Right lobe of liver (tissue), 6 donors: ENCODE data around the gene IQCN. TPM values are rescaled to one million over a fixed set of nuclear protein-coding genes. Genes with fewer than 3 reads are reported as not detected.

Experiments used
- ATAC-seq, 4 donors: fragments of 200-7000 bp; cut with Tn5 transposase; one replicate each; pipeline ENCODE4 v1.9.1; 2020; ENCODE audit warnings: mild to moderate bottlenecking in 4 of 4, moderate library complexity in 4 of 4
- DNase-seq, 3 donors: peaks; one replicate each; pipeline ENCODE4 v3.0.0-alpha.2; 2020
- H3K27ac ChIP-seq, 3 donors: fragments of 200-600 bp; one replicate each; pipeline ENCODE4 v1.8.0; 2022
- H3K27me3 ChIP-seq, 2 donors: fragments of 200-600 bp; one replicate each; pipeline ENCODE4 v1.8.0; 2022
- H3K36me3 ChIP-seq, 4 donors: fragments of 200-600 bp; sonication (generic) in 1 of 4; one replicate each; pipeline versions ENCODE4 v1.5.1 to v1.8.0; 2017 to 2022; ENCODE audit warnings: control low read depth in 1 of 4
- H3K4me1 ChIP-seq, 4 donors: fragments of 200-600 bp; sonication (generic) in 1 of 4; one replicate each; pipeline versions ENCODE4 v1.5.1 to v1.8.0; 2017 to 2022; ENCODE audit warnings: control low read depth in 1 of 4
- H3K4me3 ChIP-seq, 3 donors: fragments of 200-600 bp; one replicate each; pipeline ENCODE4 v1.8.0; 2022
- H3K9me3 ChIP-seq, 4 donors: fragments of 200-600 bp; sonication (generic) in 1 of 4; one replicate each; pipeline versions ENCODE4 v1.5.1 to v1.8.0; 2017 to 2022; ENCODE audit warnings: control low read depth in 1 of 4
- CTCF ChIP-seq, 4 donors: fragments of 200-600 bp in 3 of 4; fragments of 450-650 bp in 1 of 4; IDR thresholded peaks; one replicate each; pipeline versions ENCODE4 v1.5.1 to v1.8.0; 2016 to 2022; ENCODE audit warnings: antibody characterized with exemption in 4 of 4, mild to moderate bottlenecking in 2 of 4
- POLR2A ChIP-seq: fragments of 450-650 bp; IDR thresholded peaks from one replicate; pipeline ENCODE4 v1.6.1; 2017; ENCODE audit warnings: antibody characterized with exemption, mild to moderate bottlenecking
- WGBS: methylation state at CpG from one replicate; pipeline ENCODE4 v1.1.6; 2018; ENCODE audit warnings: low coverage, low lambda C conversion rate; ENCODE audit not compliant: insufficient coverage; ENCODE audit errors: missing lambda C conversion rate; 5-methylcytosine and 5-hydroxymethylcytosine counted together
- intact Hi-C, 2 donors: fragments of 100-400 bp; cut with DNase I; formaldehyde crosslinking; loops; one replicate each; pipeline versions ENCODE4 v1.11.2 to v1.14.1; 2022
- total RNA-seq, 6 experiments: library from RNA; depleted of rRNA in 2 of 6; stranded (reverse); fragments of >200 nt in 2 of 6; fragmentation: NEBNext Ultra II Directional in 3 of 6; extraction: Animal tissue kit (Norgen Biotek cat#: 25700) in 3 of 6; gene quantifications; one replicate each; pipeline versions ENCODE4 v1.1.0 to v1.2.4, GENCODE V29; 2016 to 2023
- donor health status: DM: no; HTN: yes; CAD: no.
- donor health status: DM: no; HTN: no; CAD: no.
- donor health status: DM: no; HTN: no; CAD: no.
- donor health status: DM: no; HTN: yes; CAD: no.
- donor health status: DM: no; HTN: yes; CAD: no.

IQCN gene
- total RNA-seq, 6 experiments from 2014 or later = 0.82 to 5.3 (median 2.5) TPM

DNA sequence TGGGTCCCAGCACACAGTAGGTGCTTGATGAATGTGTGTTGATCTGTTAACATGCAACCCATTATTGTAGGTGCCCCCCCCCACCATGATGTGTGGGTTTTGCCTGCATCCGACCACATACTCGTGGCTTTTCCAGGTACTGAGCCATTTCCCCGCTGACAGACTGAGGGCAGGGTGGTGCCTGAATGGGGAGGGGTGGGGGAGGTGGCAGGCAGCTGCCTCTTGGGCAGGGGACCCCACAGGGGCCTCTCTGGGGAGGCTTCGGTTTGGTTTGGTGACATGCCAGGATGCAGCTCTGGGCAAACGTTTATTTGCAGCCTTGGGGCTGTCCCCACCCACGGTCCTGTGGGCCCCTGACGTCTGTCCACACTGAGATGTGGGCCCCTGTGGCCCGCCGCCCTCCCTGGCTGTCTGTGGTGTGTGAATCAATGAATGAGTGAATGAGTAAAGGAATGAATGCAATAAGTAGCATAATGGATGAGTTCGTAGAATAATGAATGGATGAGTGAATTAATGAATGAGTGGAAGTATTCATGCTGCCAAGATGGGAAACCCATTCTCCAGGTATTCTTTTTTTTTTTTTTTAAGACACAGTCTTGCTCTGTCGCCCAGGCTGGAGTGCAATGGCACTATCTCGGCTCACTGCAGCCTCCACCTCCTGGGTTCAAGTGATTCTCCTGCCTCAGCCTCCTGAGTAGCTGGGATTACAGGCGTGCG is 16.2 kb upstream of the IQCN start:
- intact Hi-C loops = no loop called here
- Histone ChIP-seq H3K9me3 (no peaks in the 10 kb centered on the region), H3K36me3 (no peaks in the 10 kb centered on the region), H3K27ac (peak overlapping the region in 2 of 3 donors; percentile 97 to 99), H3K27me3 (no peaks in the 10 kb centered on the region), H3K4me1 (peaks cover 0 to 13% (median 0%) of the 10 kb centered on the region in 4 donors), H3K4me3 (no peak overlapping the region)
- no peak for ATAC-seq
- peak in 2 of 3 donors; percentile 48 to 60 for DNase-seq
- TF ChIP-seq CTCF (IDR thresholded peaks at IDR 0.05) = no peak
- TF ChIP-seq POLR2A = no peak
- WGBS = 35% methylated on average over 10 of the region's 14 CpGs

- Histone ChIP-seq H3K27me3 (no peaks in the 10 kb centered on the region), H3K4me3 (no peak overlapping the region), H3K4me1 (peaks cover 0 to 13% (median 0%) of the 10 kb centered on the region in 4 donors), H3K36me3 (no peaks in the 10 kb centered on the region), H3K27ac (peak overlapping the region in 1 of 3 donors; percentile 97), H3K9me3 (no peaks in the 10 kb centered on the region)
- WGBS = 58% methylated on average over 11 of the region's 12 CpGs
- intact Hi-C loops = loop anchor here in 1 of 2 donors (5.0 kb wide), 1 partner anchor 33 kb away; the partner anchor contains the start of gene LSM4
- DNase-seq = no peak
- TF ChIP-seq POLR2A (no peak), CTCF (IDR thresholded peaks at IDR 0.05) (no peak)
- ATAC-seq = no peak
Measured at GRCh38 chr19:18289471-18290301, 15.4 kb upstream of the IQCN start.

GRCh38 chr19:18287836-18288772 is 13.9 kb upstream of the IQCN start:
- peaks cover 0 to 11% (median 0%) of the 10 kb centered on the region in 4 donors for H3K4me1 ChIP-seq
- no peak overlapping the region for H3K4me3 ChIP-seq
- intact Hi-C loops = loop anchor here in 1 of 2 donors (5.0 kb wide), 1 partner anchor 34 kb away; the partner anchor contains the start of gene LSM4
- H3K27ac ChIP-seq = no peak overlapping the region
- DNase-seq = no peak
- H3K9me3 ChIP-seq = no peaks in the 10 kb centered on the region
- WGBS = 81% methylated on average over 5 of the region's 26 CpGs
- ATAC-seq = no peak
- TF ChIP-seq POLR2A = no peak
- no peak for TF ChIP-seq CTCF (IDR thresholded peaks at IDR 0.05)
- H3K36me3 ChIP-seq = no peaks in the 10 kb centered on the region
- no peaks in the 10 kb centered on the region for H3K27me3 ChIP-seq
